HepG2 (cell line): ENCODE results near the gene IYD. TPM values are rescaled to one million over a fixed set of nuclear protein-coding genes. Genes with fewer than 3 reads are reported as not detected.

Experiments
- ATAC-seq: fragments of 200-7000 bp; cut with Tn5 transposase; 3 replicates; pipeline ENCODE4 v1.9.1; 2020; ENCODE audit warnings: mild to moderate bottlenecking, moderate library complexity
- BruUV-seq: library from RNA; stranded (reverse); fragments of 400-500 nt; replicated peaks from 2 replicates; lab custom pipeline; 2021; lab: Mats Ljungman, UMichigan
- CTCF ChIA-PET: fragments of 300-600 bp; formaldehyde crosslinking; extraction: SDS; loops from one replicate; lab custom pipeline; 2021; ENCODE audit warnings: low total read pairs, inconsistent platforms, low intra/inter-chr PET ratio; lab: Yijun Ruan, JAX
- POLR2A ChIA-PET: fragments of 350-600 bp; sonication (Branson Sonifier 250); formaldehyde crosslinking; loops from one replicate; lab custom pipeline; 2020; ENCODE audit warnings: antibody characterized with exemption, inconsistent platforms; lab: Yijun Ruan, JAX
- DNase-seq: peaks from one replicate; pipeline ENCODE4 v3.0.0-alpha.2; 2015; ENCODE audit warnings: low spot score
- FAIRE-seq: peaks from 3 replicates; lab custom pipeline; 2011; peaks lifted over from hg19 to GRCh38; lab: Jason Lieb, UNC
- H2AFZ ChIP-seq: one replicate; pipeline ENCODE4 v1.6.1; 2011; ENCODE audit warnings: low read length, inconsistent platforms
- H3K27ac ChIP-seq: fragments of 300-600 bp; 3 replicates; pipeline ENCODE4 v1.8.0; 2011; ENCODE audit warnings: mixed run types, mild to moderate bottlenecking, mixed read lengths, low read length, inconsistent platforms; ENCODE audit not compliant: insufficient read depth; ENCODE audit errors: extremely low read length
- H3K27me3 ChIP-seq, 2 experiments: fragments of 200-600 bp in 1 of 2; 2 replicates in 1 of 2; 3 replicates in 1 of 2; pipeline versions ENCODE4 v1.6.0 to v1.8.0; 2011; ENCODE audit warnings: low read length in 2 of 2, mild to moderate bottlenecking in 2 of 2, moderate library complexity in 2 of 2, inconsistent platforms in 1 of 2; ENCODE audit not compliant: insufficient read depth in 2 of 2, control insufficient read depth in 1 of 2
- H3K36me3 ChIP-seq, 2 experiments: fragments of 200-600 bp in 1 of 2; replicated peaks in 1 of 2; 2 replicates in 1 of 2; 3 replicates in 1 of 2; pipeline versions ENCODE4 v1.5.1 to v1.8.0; 2011; ENCODE audit warnings: low read length in 2 of 2, inconsistent platforms in 1 of 2; ENCODE audit not compliant: insufficient read depth in 2 of 2, control insufficient read depth in 1 of 2
- H3K4me1 ChIP-seq: 2 replicates; pipeline ENCODE4 v1.5.1; 2012; ENCODE audit warnings: low read length, inconsistent platforms; ENCODE audit not compliant: insufficient read depth
- H3K4me2 ChIP-seq: 2 replicates; pipeline ENCODE4 v1.6.0; 2011; ENCODE audit warnings: low read depth, low read length, inconsistent platforms
- H3K4me3 ChIP-seq, 3 experiments: fragments of 200-600 bp in 1 of 3; sonication (generic), shearing (Covaris generic) in 1 of 3; replicated peaks in 1 of 3; 2 replicates each; pipeline ENCODE4 v1.5.1; 2011 to 2016; ENCODE audit warnings: low read length in 3 of 3, inconsistent platforms in 2 of 3, low read depth in 2 of 3, mild to moderate bottlenecking in 2 of 3, control low read depth in 1 of 3, mixed read lengths in 1 of 3; ENCODE audit not compliant: insufficient read depth in 1 of 3
- H3K79me2 ChIP-seq: one replicate; pipeline ENCODE4 v1.6.1; 2011; ENCODE audit warnings: low read length, inconsistent platforms; ENCODE audit not compliant: insufficient read depth
- H3K9ac ChIP-seq: 2 replicates; pipeline ENCODE4 v1.6.0; 2011; ENCODE audit warnings: mild to moderate bottlenecking, low read depth, low read length, inconsistent platforms; ENCODE audit not compliant: insufficient read depth
- H3K9me3 ChIP-seq: 2 replicates; pipeline ENCODE4 v1.5.1; 2012; ENCODE audit warnings: mild to moderate bottlenecking, low read length
- H4K20me1 ChIP-seq: 2 replicates; pipeline ENCODE4 v1.6.0; 2011; ENCODE audit warnings: inconsistent platforms, mild to moderate bottlenecking, low read length, moderate library complexity; ENCODE audit not compliant: insufficient read depth
- KLF12 ChIP-seq: sonication (generic); formaldehyde crosslinking; IDR thresholded peaks from 2 replicates; pipeline ENCODE4 v1.4.0; 2020; ENCODE audit warnings: missing genetic modification reagents, borderline replicate concordance
- NAIF1 ChIP-seq: sonication (generic); formaldehyde crosslinking; IDR thresholded peaks from 2 replicates; pipeline ENCODE4 v1.5.0; 2020; ENCODE audit warnings: mild to moderate bottlenecking, missing genetic modification reagents, borderline replicate concordance
- SMC3 ChIP-seq: IDR thresholded peaks from 2 replicates; pipeline ENCODE4 v1.6.1; 2011; ENCODE audit warnings: low read length, improper control_type of control experiment
- SOX5 ChIP-seq: IDR thresholded peaks from 2 replicates; pipeline ENCODE4 v1.6.1; 2016; ENCODE audit warnings: borderline replicate concordance
- SRSF4 ChIP-seq: fragments of 200-400 bp; formaldehyde crosslinking; IDR thresholded peaks from one replicate; pipeline ENCODE4 v1.6.1; 2018; ENCODE audit warnings: mild to moderate bottlenecking, low read depth, low read length, moderate library complexity; ENCODE audit not compliant: poor library complexity, severe bottlenecking
- YEATS2 ChIP-seq: sonication (generic); formaldehyde crosslinking; IDR thresholded peaks from 2 replicates; pipeline ENCODE4 v1.4.0; 2020; ENCODE audit warnings: missing genetic modification reagents, borderline replicate concordance
- ZFP37 ChIP-seq: sonication (generic); formaldehyde crosslinking; IDR thresholded peaks from 2 replicates; pipeline ENCODE4 v1.4.0; 2020; ENCODE audit warnings: missing genetic modification reagents, borderline replicate concordance
- ZNF136 ChIP-seq: sonication (generic); formaldehyde crosslinking; IDR thresholded peaks from 2 replicates; pipeline ENCODE4 v1.8.1; 2022; ENCODE audit warnings: low read depth, mild to moderate bottlenecking, moderate library complexity, missing genetic modification reagents
- ZNF225 ChIP-seq: sonication (generic); formaldehyde crosslinking; IDR thresholded peaks from 2 replicates; pipeline ENCODE4 v1.4.0; 2020; ENCODE audit warnings: mild to moderate bottlenecking, missing genetic modification reagents
- ZNF3 ChIP-seq: IDR thresholded peaks from 2 replicates; pipeline ENCODE4 v1.7.0; 2017; ENCODE audit warnings: inconsistent platforms
- ZNF329 ChIP-seq: sonication (generic); formaldehyde crosslinking; IDR thresholded peaks from 2 replicates; pipeline ENCODE4 v1.9.0; 2021; ENCODE audit warnings: low read depth, mild to moderate bottlenecking, missing genetic modification reagents
- ZNF563 ChIP-seq: sonication (generic); formaldehyde crosslinking; IDR thresholded peaks from 2 replicates; pipeline ENCODE4 v1.8.0; 2022; ENCODE audit warnings: mild to moderate bottlenecking, moderate library complexity, missing genetic modification reagents
- WGBS: methylation state at CpG from one replicate; pipeline ENCODE4 v1.1.6; 2017; ENCODE audit warnings: low lambda C conversion rate; 5-methylcytosine and 5-hydroxymethylcytosine counted together
- in situ Hi-C: cut with HindIII; loops from 2 replicates; pipeline ENCODE4 v1.10.0; 2017; ENCODE audit warnings: low pct_unique_long_range_greater_than_20kb; ENCODE audit not compliant: extremely low pct_ligation_motif_present
- intact Hi-C: fragments of 100-400 bp; cut with micrococcal nuclease; formaldehyde crosslinking; loops from one replicate; pipeline ENCODE4 v1.10.0; 2022; ENCODE audit not compliant: unreplicated experiment
- polyA plus RNA-seq, 8 experiments: library from polyadenylated mRNA; depleted of rRNA in 3 of 8; stranded (reverse) in 7 of 8; unstranded in 1 of 8; fragments of >200 nt; fragmentation: Illumina TruSeq in 4 of 8; extraction: Trizol in 4 of 8; gene quantifications; 2 replicates each; pipeline versions ENCODE4 v1.2.1 to v1.2.3, GENCODE V29; 2011 to 2016; ENCODE audit warnings: low read depth in 4 of 8, missing spikeins in 1 of 8, mixed read lengths in 1 of 8; ENCODE audit not compliant: insufficient read depth in 1 of 8
- total RNA-seq, 5 experiments: library from RNA; depleted of rRNA; stranded (reverse); fragments of >200 nt; fragmentation: Illumina TruSeq; extraction: Trizol; gene quantifications; 2 replicates each; pipeline ENCODE4 v1.2.3, GENCODE V29; 2016; ENCODE audit warnings: low read depth in 1 of 5
- TF ChIP-seq, protein P1 (sequence below): IDR thresholded peaks from 2 replicates; pipeline ENCODE4 v1.6.1; 2012; ENCODE audit warnings: inconsistent platforms
- TF ChIP-seq, protein P2 (sequence below): sonication (generic); formaldehyde crosslinking; IDR thresholded peaks from 2 replicates; pipeline ENCODE4 v1.4.0; 2020; ENCODE audit warnings: mild to moderate bottlenecking, missing genetic modification reagents, borderline replicate concordance
- TF ChIP-seq, protein P3 (sequence below), 2 experiments: IDR thresholded peaks; 2 replicates each; pipeline ENCODE4 v1.6.1; 2011 to 2012; ENCODE audit warnings: low read length in 2 of 2, borderline replicate concordance in 1 of 2, low read depth in 1 of 2, mild to moderate bottlenecking in 1 of 2, moderate library complexity in 1 of 2
- TF ChIP-seq, protein P4 (sequence below): sonication (generic); formaldehyde crosslinking; IDR thresholded peaks from 2 replicates; pipeline ENCODE4 v1.8.0; 2022; ENCODE audit warnings: missing genetic modification reagents, mild to moderate bottlenecking, inconsistent platforms, borderline replicate concordance

IYD gene
- total and polyA plus RNA-seq, 2 of the 13 experiments (the other 11 are each of a cell fraction or from before 2014, with no cell fraction given), result 0.01 to 0.46 TPM

DNA sequence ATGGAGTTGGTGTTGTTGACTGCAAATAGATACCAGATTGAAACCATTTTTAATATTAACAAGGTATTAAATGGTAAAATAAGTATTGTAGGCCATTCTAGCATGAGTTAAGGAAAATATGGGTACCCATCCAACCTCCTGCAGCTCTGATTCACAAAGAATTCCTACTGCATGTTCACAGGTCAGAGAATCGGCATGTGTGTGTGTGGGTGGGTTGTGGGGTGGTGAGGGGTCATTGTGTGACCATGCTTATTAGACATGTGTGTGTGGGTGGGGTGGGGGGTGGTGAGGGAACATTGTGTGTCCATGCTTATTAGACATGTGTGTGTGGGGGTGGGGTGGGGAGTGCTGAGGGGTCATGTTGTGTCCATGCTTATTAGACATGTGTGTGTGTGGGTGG is 3.2 kb downstream of the IYD start:
- Histone ChIP-seq H3K4me1 (peaks cover 22% of the 10 kb centered on the region), H3K4me2 (no peak overlapping the region), H3K4me3 (no peak overlapping the region), H3K9me3 (no peaks in the 10 kb centered on the region), H3K36me3 (no peaks in the 10 kb centered on the region), H3K79me2 (no peaks in the 10 kb centered on the region), H3K9ac (no peak overlapping the region), H3K27me3 (no peaks in the 10 kb centered on the region; a peak in 1 of 5 replicates), H3K27ac (no peak overlapping the region), H2AFZ (no peak overlapping the region), H4K20me1 (no peaks in the 10 kb centered on the region)
- no TSS peak for BruUV-seq
- in situ Hi-C loops, result no loop called here
- WGBS, result 63% methylated on average over 1 of the region's 1 CpG
- POLR2A ChIA-PET, result no interaction called here
- ATAC-seq (no peak), FAIRE-seq (no peak), DNase-seq (no peak)
- CTCF ChIA-PET, result no interaction called here
- intact Hi-C loops, result loop anchor here (10.0 kb wide), 1 partner anchor 863 kb away; the partner anchor contains the start of gene AKAP12
- TF ChIP-seq KLF12 (CRISPR knock-in tag) (no peak), SRSF4 (no peak), ZNF563 (CRISPR knock-in tag) (no peak), SOX5 (CRISPR knock-in tag) (no peak), SMC3 (no peak), ZNF136 (CRISPR knock-in tag) (no peak), ZFP37 (CRISPR knock-in tag) (no peak), ZNF225 (CRISPR knock-in tag) (no peak), ZNF329 (CRISPR knock-in tag) (no peak), ZNF3 (no peak), NAIF1 (CRISPR knock-in tag) (no peak), YEATS2 (CRISPR knock-in tag) (no peak)
- TF ChIP-seq, protein P1, sequence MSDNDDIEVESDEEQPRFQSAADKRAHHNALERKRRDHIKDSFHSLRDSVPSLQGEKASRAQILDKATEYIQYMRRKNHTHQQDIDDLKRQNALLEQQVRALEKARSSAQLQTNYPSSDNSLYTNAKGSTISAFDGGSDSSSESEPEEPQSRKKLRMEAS, result no peak
- TF ChIP-seq, protein P2, sequence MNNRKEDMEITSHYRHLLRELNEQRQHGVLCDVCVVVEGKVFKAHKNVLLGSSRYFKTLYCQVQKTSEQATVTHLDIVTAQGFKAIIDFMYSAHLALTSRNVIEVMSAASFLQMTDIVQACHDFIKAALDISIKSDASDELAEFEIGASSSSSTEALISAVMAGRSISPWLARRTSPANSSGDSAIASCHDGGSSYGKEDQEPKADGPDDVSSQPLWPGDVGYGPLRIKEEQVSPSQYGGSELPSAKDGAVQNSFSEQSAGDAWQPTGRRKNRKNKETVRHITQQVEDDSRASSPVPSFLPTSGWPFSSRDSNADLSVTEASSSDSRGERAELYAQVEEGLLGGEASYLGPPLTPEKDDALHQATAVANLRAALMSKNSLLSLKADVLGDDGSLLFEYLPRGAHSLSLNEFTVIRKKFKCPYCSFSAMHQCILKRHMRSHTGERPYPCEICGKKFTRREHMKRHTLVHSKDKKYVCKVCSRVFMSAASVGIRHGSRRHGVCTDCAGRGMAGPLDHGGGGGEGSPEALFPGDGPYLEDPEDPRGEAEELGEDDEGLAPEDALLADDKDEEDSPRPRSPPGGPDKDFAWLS (CRISPR knock-in tag), result no peak
- TF ChIP-seq, protein P3, sequence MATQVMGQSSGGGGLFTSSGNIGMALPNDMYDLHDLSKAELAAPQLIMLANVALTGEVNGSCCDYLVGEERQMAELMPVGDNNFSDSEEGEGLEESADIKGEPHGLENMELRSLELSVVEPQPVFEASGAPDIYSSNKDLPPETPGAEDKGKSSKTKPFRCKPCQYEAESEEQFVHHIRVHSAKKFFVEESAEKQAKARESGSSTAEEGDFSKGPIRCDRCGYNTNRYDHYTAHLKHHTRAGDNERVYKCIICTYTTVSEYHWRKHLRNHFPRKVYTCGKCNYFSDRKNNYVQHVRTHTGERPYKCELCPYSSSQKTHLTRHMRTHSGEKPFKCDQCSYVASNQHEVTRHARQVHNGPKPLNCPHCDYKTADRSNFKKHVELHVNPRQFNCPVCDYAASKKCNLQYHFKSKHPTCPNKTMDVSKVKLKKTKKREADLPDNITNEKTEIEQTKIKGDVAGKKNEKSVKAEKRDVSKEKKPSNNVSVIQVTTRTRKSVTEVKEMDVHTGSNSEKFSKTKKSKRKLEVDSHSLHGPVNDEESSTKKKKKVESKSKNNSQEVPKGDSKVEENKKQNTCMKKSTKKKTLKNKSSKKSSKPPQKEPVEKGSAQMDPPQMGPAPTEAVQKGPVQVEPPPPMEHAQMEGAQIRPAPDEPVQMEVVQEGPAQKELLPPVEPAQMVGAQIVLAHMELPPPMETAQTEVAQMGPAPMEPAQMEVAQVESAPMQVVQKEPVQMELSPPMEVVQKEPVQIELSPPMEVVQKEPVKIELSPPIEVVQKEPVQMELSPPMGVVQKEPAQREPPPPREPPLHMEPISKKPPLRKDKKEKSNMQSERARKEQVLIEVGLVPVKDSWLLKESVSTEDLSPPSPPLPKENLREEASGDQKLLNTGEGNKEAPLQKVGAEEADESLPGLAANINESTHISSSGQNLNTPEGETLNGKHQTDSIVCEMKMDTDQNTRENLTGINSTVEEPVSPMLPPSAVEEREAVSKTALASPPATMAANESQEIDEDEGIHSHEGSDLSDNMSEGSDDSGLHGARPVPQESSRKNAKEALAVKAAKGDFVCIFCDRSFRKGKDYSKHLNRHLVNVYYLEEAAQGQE (IDR thresholded peaks at IDR 0.05; ENCODE audit: borderline replicate concordance in 1 of 2, low read depth in 1 of 2, low read length in 2 of 2), result no peak
- TF ChIP-seq, protein P4, sequence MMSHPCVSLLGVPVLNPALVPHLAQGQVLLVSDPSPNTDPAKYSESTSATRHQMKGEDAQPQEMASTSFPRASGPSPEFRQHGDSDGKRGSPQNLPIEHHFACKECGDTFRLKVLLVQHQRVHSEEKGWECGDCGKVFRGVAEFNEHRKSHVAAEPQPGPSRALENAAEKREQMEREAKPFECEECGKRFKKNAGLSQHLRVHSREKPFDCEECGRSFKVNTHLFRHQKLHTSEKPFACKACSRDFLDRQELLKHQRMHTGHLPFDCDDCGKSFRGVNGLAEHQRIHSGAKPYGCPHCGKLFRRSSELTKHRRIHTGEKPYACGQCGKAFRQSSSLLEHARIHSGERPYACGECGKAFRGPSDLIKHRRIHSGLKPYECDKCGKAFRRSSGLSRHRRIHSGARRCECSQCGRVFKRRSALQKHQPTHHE (CRISPR knock-in tag), result no peak
